Osteoblast (primary cell): ENCODE measurements around the gene ARMC5. TPM values are rescaled to one million over a fixed set of nuclear protein-coding genes. Genes with fewer than 3 reads are reported as not detected.
A peak's percentile ranks its signal among the peaks of the same experiment; 100 is the strongest.

Experiments
- DNase-seq: peaks from one replicate; pipeline ENCODE4 v3.0.0; 2011; ENCODE audit warnings: low spot score, mixed read lengths; ENCODE audit not compliant: insufficient read length; ENCODE audit errors: missing footprints
- H2AFZ ChIP-seq: 2 replicates; pipeline ENCODE4 v1.6.0; 2011; ENCODE audit warnings: mild to moderate bottlenecking, low read length
- H3K27ac ChIP-seq: 2 replicates; pipeline ENCODE4 v1.5.1; 2011; ENCODE audit warnings: mild to moderate bottlenecking, low read depth, low read length, moderate library complexity
- H3K27me3 ChIP-seq: 2 replicates; pipeline ENCODE4 v1.6.0; 2012; ENCODE audit warnings: mild to moderate bottlenecking, control low read depth, inconsistent platforms, low read length, moderate library complexity; ENCODE audit not compliant: insufficient read depth
- H3K36me3 ChIP-seq: 2 replicates; pipeline ENCODE4 v1.5.1; 2011; ENCODE audit warnings: mild to moderate bottlenecking, low read length, control low read depth, moderate library complexity; ENCODE audit not compliant: insufficient read depth
- H3K4me1 ChIP-seq: 2 replicates; pipeline ENCODE4 v1.5.1; 2011; ENCODE audit warnings: mild to moderate bottlenecking, low read length, control low read depth, moderate library complexity; ENCODE audit not compliant: insufficient read depth
- H3K4me2 ChIP-seq: 2 replicates; pipeline ENCODE4 v1.6.0; 2011; ENCODE audit warnings: mild to moderate bottlenecking, low read length; ENCODE audit not compliant: insufficient read depth
- H3K4me3 ChIP-seq: fragments of 200-600 bp; sonication (generic); 3 replicates; pipeline ENCODE4 v1.5.1; 2012; ENCODE audit warnings: mild to moderate bottlenecking, low read length, inconsistent platforms; ENCODE audit not compliant: insufficient read depth
- H3K79me2 ChIP-seq: 2 replicates; pipeline ENCODE4 v1.6.0; 2012; ENCODE audit warnings: mild to moderate bottlenecking, low read length, control low read depth, inconsistent platforms; ENCODE audit not compliant: insufficient read depth
- H3K9me3 ChIP-seq: 2 replicates; pipeline ENCODE4 v1.5.1; 2011; ENCODE audit warnings: low read depth, low read length, control low read depth
- H4K20me1 ChIP-seq: 2 replicates; pipeline ENCODE4 v1.6.0; 2012; ENCODE audit warnings: mild to moderate bottlenecking, low read length, control low read depth; ENCODE audit not compliant: insufficient read depth
- total RNA-seq: library from RNA; depleted of rRNA; stranded (reverse); fragments of >200 nt; gene quantifications from 2 replicates; pipeline ENCODE4 v1.2.3, GENCODE V29; 2012
- TF ChIP-seq, protein P1 (sequence below): IDR thresholded peaks from 2 replicates; pipeline ENCODE4 v1.5.1; 2011; ENCODE audit warnings: mild to moderate bottlenecking, low read depth, low read length, moderate library complexity; ENCODE audit errors: extremely low read depth

ARMC5 gene
- total RNA-seq, 1 donor, result 12.7 TPM

DNA sequence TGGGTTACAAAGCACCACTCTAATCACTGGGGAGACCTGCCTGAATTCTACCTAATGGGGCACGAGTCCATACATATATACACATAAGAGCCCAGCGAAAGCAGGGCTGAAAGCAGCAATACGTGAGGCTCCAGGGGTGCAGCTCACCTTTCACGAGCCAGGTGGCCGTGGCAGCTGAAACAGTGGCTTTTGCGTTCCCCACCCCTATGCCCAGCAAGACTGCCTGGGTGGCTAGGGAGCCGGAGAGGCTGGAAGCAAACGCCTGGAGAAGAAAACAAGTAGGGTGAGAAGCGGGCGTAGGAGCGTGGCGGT is 48.3 kb downstream of the ARMC5 start:
- no peaks in the 10 kb centered on the region for H4K20me1 ChIP-seq
- peaks cover 30% of the 10 kb centered on the region for H3K79me2 ChIP-seq
- peak overlapping the region; percentile 95 for H3K27ac ChIP-seq
- peaks cover 33% of the 10 kb centered on the region for H3K4me1 ChIP-seq
- H3K4me2 ChIP-seq, result peak overlapping the region; percentile 98
- H3K36me3 ChIP-seq, result peaks cover 18% of the 10 kb centered on the region
- H3K9me3 ChIP-seq, result no peaks in the 10 kb centered on the region
- H2AFZ ChIP-seq, result peak overlapping the region; percentile 80
- peak overlapping the region; percentile 92 for H3K4me3 ChIP-seq
- no peak for DNase-seq
- TF ChIP-seq, protein P1, sequence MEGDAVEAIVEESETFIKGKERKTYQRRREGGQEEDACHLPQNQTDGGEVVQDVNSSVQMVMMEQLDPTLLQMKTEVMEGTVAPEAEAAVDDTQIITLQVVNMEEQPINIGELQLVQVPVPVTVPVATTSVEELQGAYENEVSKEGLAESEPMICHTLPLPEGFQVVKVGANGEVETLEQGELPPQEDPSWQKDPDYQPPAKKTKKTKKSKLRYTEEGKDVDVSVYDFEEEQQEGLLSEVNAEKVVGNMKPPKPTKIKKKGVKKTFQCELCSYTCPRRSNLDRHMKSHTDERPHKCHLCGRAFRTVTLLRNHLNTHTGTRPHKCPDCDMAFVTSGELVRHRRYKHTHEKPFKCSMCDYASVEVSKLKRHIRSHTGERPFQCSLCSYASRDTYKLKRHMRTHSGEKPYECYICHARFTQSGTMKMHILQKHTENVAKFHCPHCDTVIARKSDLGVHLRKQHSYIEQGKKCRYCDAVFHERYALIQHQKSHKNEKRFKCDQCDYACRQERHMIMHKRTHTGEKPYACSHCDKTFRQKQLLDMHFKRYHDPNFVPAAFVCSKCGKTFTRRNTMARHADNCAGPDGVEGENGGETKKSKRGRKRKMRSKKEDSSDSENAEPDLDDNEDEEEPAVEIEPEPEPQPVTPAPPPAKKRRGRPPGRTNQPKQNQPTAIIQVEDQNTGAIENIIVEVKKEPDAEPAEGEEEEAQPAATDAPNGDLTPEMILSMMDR, result no peak
- H3K27me3 ChIP-seq, result no peaks in the 10 kb centered on the region

DNA sequence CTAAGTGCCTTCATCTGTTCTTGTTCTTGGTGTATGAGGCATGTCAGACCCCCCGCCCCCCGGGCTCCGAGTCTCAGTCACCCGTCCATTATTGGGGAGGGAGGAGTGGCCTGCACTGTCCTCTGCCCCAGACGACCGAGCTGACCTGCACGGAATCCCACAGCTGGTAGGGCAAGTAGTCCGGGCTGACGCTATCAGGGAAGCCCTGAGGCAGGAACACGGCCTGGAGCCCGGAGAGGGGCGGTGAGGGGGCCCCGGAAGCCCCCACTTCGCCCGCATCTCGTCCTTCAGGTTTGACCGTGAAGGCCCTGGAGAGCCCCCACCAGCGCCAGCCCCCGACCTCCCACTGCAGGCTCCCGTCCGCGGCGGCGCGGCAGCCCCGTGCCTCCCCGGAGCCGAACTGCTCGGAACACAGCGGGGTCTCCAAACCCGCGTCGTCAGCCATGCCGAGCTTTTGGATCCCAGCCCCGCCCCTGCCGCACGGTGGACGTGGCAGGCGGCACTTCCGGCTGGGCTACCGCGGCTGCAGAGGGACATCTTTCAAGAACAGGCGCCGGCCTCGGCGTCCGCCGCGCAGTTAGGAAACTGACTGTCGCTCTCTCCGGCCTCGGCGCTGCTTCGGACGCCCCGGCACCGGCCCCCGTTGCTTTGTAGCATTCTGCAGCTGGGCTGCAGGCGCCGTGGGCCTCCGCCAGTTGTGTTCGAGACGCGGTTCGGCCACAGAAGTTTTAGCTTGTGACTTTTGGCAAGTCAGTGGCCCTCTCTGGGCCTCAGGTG is 48.8 kb downstream of the ARMC5 start, which contains the start of gene RUSF1:
RUSF1 (minus strand) TSS at position 463 of the 777 bp plus-strand sequence; CDS start at position 445, 18 bp downstream.
- Histone ChIP-seq H3K4me2 (peak within 1 kb of the TSS; percentile 98), H4K20me1 (no peaks in the 10 kb centered on the region)

DNA sequence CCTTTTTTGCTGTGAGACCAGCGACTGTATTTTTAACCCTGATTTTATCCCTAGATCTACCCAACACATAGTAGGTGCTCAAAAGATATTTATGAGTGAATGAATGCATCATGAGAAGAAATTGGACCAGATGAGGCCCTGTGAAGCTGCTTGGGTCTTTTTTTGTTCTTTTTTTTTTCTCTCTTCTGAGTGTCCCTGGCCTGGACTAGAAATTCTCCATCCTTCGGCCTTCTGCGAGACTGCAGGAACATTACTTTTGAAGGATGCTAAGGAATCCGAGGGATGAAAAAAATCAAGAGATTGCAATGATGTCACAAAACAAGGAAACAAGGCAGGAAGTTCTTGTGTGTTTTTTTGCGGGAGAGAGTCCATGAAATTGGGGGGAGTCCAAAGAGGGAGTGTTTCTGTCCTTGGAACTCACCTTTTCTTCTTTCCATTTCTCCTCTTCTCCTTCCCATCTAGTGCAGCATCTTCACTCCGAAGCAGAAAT is 49.5 kb downstream of the ARMC5 start:
- Histone ChIP-seq H4K20me1 (no peaks in the 10 kb centered on the region), H3K79me2 (peaks cover 30% of the 10 kb centered on the region), H3K27ac (peak overlapping the region; percentile 95), H3K27me3 (no peaks in the 10 kb centered on the region), H3K36me3 (peaks cover 18% of the 10 kb centered on the region), H3K4me3 (peak overlapping the region; percentile 92), H2AFZ (peak overlapping the region; percentile 80), H3K4me1 (peaks cover 31% of the 10 kb centered on the region), H3K4me2 (peak overlapping the region; percentile 98), H3K9me3 (no peaks in the 10 kb centered on the region)
- DNase-seq, result no peak
- TF ChIP-seq, protein P1, result no peak

More for the DNA sequence above, 48.8 kb downstream of the ARMC5 start, which contains the start of gene RUSF1:
- peak within 1 kb of the TSS; percentile 95 for H3K27ac ChIP-seq
- H3K4me3 ChIP-seq, result peak within 1 kb of the TSS; percentile 92
- no peaks in the 10 kb centered on the region for H3K27me3 ChIP-seq
- H3K4me1 ChIP-seq, result peaks cover 32% of the 10 kb centered on the region
- TF ChIP-seq, protein P1, result no peak
- H3K9me3 ChIP-seq, result no peaks in the 10 kb centered on the region
- DNase-seq, result peak; percentile 95
- H3K79me2 ChIP-seq, result peaks cover 30% of the 10 kb centered on the region
- peaks cover 18% of the 10 kb centered on the region for H3K36me3 ChIP-seq
- peak within 1 kb of the TSS; percentile 80 for H2AFZ ChIP-seq

DNA sequence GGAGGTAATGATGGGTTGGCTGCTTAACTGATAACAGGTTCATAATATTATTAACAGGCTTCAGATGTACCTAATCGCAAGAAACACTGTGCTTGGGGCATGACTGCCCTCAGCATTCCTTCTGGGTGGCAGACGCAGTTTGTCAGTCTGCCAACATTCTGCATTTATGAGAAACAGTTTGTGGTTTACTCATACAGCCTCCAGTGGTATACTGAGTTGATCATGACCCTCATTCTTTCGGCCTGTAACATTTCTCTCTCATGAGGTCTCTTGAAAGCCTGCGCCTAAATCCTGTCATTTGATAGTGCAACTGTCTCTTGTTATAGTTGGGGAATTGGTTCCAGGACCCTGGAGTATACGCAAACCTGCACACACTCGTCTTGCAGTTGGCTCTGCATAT is 53.8 kb downstream of the ARMC5 start:
- Histone ChIP-seq H3K27ac (no peak overlapping the region), H3K4me3 (no peak overlapping the region), H3K4me2 (peak overlapping the region; percentile 6), H3K36me3 (no peaks in the 10 kb centered on the region), H3K79me2 (peaks cover 9% of the 10 kb centered on the region), H4K20me1 (no peaks in the 10 kb centered on the region), H3K4me1 (peaks cover 17% of the 10 kb centered on the region), H3K9me3 (no peaks in the 10 kb centered on the region), H2AFZ (no peak overlapping the region), H3K27me3 (no peaks in the 10 kb centered on the region)
- peak; percentile 83 for DNase-seq
- TF ChIP-seq, protein P1, result no peak
